ENCODE measurements around the gene HRC.
"Not testable (repeated sequence)": the region's sequence is repeated elsewhere in the genome, so short reads cannot be mapped to it uniquely, and the experiment has no call there.

The HRC gene

DNA sequence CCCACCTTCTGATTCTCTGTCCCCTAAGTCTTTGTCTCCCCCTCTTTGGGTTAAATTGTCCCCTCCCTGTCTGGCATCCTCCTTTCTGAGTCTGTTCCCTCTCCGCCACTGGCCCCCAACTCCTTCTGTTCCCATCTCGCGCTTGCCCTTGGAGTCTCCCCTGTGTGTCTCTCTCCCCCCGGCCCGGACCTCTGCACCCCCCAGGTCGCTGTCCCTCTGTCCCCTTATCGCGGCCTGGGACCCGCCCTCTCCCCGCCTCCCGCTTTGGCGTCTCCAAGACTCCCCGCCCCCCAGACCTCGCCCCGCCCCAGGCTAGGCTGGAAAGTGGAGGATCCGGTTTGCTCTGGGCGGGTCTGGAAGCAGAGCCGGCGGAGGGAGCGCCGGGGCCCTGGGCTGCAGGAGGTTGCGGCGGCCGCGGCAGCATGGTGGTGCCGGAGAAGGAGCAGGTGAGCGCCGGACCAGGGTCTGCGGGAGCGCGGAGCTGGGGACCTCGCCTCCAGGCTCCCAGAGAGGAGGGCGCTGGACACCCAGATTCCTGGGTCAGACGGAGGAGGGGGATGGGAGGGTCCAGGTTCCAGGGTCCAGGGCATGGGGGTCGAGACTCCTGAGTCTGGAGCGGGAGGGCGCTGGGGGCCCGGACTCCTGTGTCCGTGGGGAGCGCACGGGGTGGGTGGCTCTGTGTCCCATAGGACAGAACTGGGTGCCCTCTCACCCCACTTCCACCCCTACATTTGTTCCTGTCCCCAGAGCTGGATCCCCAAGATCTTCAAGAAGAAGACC is 2.4 kb upstream of the HRC start, which contains the start of gene TRPM4:
TRPM4 (plus strand) TSS at position 348 of the 780 bp plus-strand sequence; CDS start at position 423, 75 bp downstream.
- peak; percentile 84 for DNase-seq

- DNase-seq = no peak
These were observed 687 bp upstream of the HRC start for GRCh38 chr19:49155820-49156346.

- DNase-seq = no peak
These were observed 917 bp downstream of the HRC start for GRCh38 chr19:49154279-49154678.

- no peak for DNase-seq
These were observed 1.9 kb downstream of the HRC start for GRCh38 chr19:49153167-49153809.

DNA sequence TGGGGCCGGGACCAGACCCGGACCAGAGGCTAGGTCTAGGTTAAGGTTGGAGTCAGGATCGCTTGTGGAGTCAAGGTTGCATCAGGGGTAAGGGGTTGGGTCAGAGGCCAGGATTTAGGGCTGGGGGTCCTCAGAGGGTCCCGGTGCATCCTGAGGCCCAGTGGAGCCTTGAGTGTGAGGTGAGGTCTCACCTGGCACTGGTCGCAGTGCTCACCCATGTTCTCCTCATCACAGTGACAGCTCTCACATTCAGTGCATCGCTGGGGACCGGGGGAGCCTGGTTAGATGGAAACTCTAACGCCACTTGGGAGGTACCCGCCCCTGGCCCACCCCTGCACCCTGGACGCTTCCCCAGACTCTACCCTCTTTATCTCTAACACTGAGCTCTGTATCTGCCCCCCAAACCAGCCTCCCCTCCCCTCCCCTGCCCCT is 3.1 kb downstream of the HRC start:
- no peak for DNase-seq

GRCh38 chr19:49151267-49152118 is 3.7 kb downstream of the HRC start:
- DNase-seq = peak; percentile 95

DNA sequence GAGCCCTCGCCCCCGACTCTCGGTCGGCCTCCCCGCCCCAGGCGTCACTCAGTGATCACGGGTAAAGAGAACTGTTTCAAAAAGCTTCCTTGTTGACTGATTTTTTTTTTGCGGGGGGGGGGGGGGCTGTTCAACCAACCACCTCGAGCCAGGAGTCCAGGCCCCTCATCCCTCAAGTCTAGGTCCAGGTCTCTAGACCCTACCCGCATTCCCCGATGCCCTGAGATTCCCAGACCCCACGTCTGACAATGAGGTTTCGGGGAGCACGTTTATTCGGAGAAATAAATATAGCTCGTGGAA is 4.3 kb downstream of the HRC start:
- DNase-seq = no peak

GRCh38 chr19:49150106-49150943 is 4.9 kb downstream of the HRC start:
- DNase-seq = peak; percentile 95

DNA sequence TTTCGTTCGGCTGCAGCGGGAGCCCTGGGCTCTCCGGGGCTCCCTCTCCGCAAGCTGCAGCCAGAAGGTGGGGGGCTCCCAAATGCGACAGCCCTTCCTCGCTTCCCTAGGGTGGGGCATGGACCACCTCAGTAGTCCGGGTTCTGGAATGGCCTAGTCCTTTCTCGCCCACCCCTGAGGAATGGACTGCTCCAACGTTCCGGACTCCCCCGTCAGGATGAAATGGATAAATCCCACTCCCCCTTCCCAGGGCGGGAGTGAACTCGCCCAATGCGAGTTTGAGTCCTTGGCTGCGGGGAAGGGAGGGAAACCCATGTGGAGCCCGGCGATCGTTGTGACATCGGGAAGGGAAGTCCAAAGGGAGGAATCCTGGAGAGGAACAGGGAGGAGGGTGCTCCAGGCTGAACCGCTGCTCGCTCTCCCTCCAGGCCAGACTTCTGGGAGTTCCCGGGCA is 5.5 kb downstream of the HRC start:
- peak; percentile 58 for DNase-seq

DNA sequence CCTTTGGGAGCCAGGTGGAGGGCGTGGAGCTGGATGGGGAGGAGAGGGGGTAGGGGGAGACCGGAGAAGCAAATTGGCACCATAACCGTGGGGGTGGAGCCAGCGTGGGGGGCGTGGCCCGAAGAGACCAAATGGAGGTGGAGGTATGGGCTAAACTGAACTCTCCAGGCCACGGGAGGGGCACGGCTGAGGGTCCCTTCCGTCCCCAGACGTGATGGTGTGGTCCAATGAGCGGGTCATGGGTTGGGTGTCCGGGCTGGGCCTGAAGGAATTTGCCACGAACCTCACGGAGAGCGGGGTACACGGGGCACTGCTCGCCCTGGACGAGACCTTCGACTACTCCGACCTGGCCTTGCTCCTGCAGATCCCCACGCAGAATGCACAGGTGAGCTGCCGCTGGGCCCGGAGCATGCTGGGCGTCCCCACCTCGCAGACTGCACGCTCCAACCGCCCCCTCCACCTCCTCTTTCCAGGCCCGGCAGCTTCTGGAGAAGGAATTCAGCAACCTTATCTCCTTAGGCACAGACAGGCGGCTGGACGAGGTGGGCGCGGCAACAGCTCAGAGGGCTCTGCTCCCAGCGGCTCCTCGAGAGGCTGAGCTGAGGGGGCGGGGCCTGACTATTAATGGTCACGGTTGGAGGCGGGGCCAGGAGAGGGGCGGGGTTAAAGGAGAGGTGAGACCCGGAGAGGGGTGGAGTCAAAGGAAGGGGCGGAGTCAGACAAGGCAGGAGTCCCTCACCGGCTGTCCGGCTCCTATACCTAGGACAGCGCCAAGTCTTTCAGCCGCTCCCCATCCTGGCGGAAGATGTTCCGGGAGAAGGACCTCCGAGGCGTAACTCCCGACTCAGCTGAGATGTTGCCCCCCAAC is 6.2 kb downstream of the HRC start:
- peak; percentile 97 for DNase-seq

GRCh38 chr19:49148044-49148682 is 7.0 kb downstream of the HRC start:
- DNase-seq = no peak

GRCh38 chr19:49146408-49146770 is 8.8 kb downstream of the HRC start:
- not testable (repeated sequence) for DNase-seq

DNA sequence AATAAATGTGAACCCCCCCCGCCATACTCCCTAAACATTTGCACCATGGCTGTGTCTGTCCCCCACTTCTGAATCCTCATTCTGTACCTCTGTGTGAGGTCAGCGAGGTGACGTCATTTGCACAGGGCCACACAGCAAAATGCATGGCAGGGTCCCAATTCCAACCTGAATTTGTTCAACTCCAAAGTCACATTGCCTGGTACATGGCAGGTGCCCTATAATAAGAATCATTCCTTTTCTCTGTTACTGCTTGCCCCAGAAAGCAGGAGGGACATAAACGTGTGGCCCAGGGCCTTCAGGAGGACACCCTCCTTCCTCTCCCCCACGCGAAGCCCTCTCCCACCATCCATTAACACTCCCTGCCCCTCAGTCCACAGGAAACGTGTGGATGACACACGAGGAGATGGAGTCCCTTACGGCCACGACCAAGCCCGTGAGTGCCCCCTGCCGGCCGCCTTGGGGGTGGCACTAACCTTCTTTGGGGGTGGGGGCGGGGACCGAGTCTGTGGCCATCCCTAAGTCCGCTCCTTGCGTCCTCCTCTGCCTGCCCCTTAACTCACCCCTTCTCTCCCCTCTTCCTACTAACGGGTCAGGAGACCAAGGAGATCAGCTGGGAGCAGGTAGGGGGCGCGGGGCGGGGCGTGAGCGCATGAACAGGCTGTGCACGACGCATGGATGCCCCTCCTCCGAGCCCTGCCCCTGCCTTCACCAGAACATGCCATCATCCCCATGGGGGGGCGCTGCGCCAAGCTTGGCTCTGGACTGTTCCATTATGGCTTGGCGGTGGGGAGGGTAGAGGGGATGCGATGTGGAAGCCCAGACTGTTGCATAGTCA is 9.4 kb downstream of the HRC start:
- peak; percentile 77 for DNase-seq

GRCh38 chr19:49142866-49143335 is 12.3 kb downstream of the HRC start:
- DNase-seq = peak; percentile 91

DNA sequence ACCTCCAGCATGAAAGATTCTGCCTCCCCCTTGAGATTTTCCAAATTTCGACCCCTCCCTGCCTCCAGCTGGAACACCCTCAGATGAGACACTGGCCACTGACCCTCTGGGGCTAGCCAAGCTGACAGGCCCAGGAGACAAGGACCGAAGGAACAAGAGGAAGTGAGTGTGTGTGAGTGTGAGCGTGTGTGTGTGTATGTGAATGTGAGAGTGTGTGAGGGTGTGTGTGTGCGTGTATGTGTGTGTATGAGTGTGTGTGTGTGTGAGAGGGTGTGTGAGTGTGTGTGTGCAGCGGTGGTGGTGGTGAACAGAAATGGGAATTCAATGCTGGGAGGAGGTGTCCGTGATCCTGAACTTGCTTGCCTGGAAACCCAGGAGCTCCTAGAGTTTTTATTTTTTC is 13.8 kb downstream of the HRC start:
- DNase-seq = no peak

GRCh38 chr19:49140951-49141350 is 14.2 kb downstream of the HRC start:
- no peak for DNase-seq

DNA sequence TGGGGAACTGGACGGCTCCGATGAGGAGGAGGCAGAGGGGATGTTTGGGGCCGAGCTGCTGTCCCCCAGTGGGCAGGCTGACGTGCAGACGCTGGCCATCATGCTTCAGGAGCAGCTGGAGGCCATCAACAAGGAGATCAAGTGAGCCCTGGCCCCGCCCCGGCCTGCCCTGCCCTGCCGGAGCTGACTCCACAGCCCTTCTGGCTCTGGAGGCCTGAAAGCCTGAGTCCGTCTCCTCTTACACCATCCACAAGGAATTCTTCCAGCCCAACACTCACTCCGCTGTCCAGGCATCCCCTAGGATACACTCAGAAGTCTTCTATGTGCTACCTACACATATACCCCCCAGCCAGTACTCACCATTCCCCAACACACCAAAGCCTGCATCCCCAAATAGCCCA is 18.4 kb downstream of the HRC start:
- no peak for DNase-seq

GRCh38 chr19:49135686-49136085 is 19.5 kb downstream of the HRC start:
- no peak for DNase-seq

GRCh38 chr19:49133621-49134454 is 21.4 kb downstream of the HRC start:
- no peak for DNase-seq

Measured in NCI-H748 treated with DMSO at 0.1 percent for 48 hours (cell line).